CD4-positive, alpha-beta T cell treated with Interleukin-17A for 1 hour (primary cell): ENCODE results near the gene NDUFS1.
A peak's percentile ranks its signal among the peaks of the same experiment; 100 is the strongest.
"Not testable (repeated sequence)": the region's sequence is repeated elsewhere in the genome, so short reads cannot be mapped to it uniquely, and the experiment has no call there.

ENCODE experiments used
- DNase-seq: peaks from one replicate; pipeline ENCODE4 v3.0.0-alpha.2; 2020

The NDUFS1 gene

DNA sequence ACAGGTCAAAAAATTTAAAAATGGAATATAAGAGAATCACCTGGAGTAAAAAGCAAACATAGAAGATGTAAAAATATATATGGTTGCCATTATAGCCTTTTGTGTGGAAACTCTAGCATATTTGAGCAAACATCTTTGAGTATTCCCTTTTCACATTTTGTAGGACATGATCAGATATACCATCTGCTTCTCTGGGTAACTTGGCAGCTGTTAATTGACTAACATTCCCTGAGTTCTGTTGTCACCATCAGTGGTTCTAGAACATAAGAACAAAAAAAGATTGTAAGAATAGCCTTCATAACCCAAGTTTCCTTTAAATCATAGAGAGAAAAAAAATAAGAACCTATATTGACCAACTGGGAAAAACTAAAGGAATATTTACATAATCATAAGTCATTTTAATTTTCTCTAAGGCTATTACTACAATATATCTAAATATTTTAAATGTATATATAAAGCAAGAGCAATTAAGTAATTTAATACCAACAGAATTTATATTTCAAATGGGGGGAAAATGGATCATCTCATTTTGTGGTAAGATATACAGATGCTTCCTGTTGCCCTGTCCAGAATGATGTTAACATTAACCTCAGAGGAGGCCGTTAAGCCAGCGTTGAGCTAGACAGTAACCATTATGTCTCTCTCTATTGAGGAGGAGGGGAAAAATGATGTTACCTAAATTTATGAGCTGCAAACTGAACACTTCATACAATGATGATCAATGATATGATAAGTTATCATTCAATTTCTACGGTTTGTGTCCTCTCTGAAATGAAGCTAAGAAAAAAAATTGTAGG lies 63.5 kb downstream of the NDUFS1 start:
- no peak for DNase-seq

- DNase-seq: no peak
These were observed 66.9 kb downstream of the NDUFS1 start for GRCh38 chr2:206092297-206092696.

- DNase-seq: no peak
These were observed 71.0 kb downstream of the NDUFS1 start for GRCh38 chr2:206088248-206088647.

GRCh38 chr2:206086716-206087350 lies 72.4 kb downstream of the NDUFS1 start:
- DNase-seq: peak; percentile 5

GRCh38 chr2:206085742-206086445 lies 73.3 kb downstream of the NDUFS1 start, which contains the start of gene INO80D:
INO80D (minus strand) TSS chr2:206086174; CDS start chr2:206063016, 23,158 bp downstream.
- peak; percentile 90 for DNase-seq

DNA sequence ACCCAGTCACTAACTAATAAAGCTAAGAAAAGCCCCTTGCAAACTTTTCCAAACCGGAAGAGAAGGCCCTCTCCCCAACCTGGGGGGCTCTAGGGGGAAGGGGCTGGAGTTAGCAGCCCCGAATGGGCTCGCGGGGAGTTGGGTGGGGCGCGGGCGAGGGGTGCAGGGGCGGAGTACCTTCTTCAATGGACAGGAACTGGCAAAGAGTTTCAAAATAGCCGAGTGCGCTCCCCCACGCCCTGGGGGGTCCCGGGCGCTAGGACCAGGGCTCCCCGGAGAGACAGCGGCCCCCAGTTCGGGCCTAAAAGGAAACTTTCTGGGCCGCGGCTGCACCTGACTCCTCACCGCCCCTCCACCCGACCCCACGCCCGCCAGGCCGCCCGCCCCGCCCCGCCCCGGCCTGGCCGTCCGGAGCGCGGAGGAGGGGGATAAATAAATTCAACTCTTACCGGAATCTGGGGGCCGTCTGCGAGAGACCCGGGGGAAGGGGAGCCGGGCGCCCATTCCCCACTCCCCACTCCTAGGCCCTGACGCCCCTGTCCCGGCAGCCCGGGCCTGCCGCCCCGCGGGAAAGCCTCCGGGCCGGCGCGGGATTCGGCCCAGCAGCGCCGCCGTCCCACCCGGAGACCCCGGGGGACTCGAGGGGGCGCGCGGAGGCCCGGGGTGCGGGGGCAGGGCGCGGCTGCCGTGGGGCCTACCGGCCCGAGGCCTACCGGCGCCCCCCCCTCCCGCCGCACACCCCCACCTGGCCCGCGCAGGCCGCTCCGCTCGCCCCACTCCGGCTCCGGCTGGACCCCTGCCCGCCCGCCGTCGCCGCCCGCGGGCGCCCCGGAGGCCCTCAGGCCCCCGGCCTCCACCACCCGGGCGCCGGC lies 74.1 kb downstream of the NDUFS1 start:
- peak; percentile 59 for DNase-seq

- DNase-seq: peak; percentile 40
These were observed 74.8 kb downstream of the NDUFS1 start for GRCh38 chr2:206084439-206084869.

DNA sequence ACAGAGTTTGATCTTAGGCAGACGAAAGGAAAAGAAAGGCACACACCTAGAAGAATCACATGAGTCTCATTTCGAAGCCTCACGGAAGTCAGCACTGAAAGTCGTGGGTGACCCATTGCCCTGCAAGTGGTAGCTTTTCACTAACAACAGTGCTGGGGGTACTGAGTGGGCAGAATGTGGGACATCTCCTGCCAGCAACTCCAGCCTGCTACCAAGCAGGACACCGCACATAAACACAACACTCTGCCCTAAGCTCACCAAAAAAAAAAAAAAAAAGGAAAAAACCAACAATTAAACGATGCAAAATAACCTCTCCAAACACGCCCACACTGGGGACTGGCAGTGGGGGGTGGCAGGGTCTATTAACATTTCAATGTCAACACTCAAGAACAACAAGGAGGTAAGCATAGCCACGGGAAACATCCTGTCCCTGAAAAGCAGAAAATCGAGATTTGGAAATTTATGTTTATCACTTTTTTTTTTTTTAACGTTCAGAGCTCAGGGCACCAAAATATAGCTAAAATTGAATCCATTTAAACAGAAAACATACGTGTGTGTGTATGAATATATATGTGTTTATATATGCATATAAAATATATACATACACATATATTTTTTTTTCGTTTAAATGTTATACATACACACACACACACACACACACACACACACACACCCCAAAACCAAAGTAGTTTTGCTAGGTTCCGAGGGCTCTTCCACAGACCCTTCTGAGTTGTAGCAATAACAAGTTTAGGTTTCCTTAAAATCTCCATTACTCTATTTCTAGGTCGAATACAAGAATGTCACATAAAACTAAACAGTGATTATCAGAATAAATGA lies 75.4 kb downstream of the NDUFS1 start:
- DNase-seq: peak; percentile 39

GRCh38 chr2:206082298-206082843 lies 76.9 kb downstream of the NDUFS1 start:
- DNase-seq: no peak

GRCh38 chr2:206080927-206081326 lies 78.3 kb downstream of the NDUFS1 start:
- DNase-seq: no peak

DNA sequence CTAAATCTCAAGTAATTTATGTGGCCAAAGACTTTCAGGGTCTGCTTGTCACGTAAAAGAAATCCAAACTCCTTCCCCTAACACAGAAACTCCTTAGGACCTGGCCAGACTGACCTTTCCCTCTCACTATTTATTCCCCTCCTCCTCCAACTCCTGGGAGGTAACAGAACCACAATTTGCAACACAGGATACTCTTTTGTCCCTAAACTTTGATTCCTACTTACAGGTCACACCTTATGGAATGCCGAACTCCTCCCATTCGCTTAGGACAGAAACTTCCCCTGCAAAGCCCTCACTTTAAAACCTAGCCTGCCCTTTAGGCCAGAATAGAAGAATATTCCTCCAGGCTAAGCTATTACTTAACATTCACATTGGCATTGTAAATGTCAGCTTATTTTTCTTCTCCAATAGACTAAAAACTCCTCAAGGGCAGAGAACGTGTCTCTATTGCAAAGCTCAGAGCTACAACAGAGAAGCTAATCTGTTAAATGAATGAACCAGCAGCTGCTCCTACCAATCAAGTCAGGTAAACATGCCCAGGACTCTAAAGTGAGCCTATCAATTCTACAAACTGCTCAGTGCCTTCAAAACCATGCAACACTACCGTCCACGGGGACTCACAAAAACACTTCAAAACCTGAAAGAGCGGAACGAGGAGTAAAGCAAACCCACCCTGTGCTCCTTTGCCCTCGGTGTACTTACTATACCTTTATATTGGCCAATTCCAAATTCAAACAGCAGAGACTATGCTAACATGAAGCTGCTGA lies 79.4 kb downstream of the NDUFS1 start:
- no peak for DNase-seq

- not testable (repeated sequence) for DNase-seq
These were observed 81.4 kb downstream of the NDUFS1 start for GRCh38 chr2:206077879-206078278.

- DNase-seq: no peak
These were observed 84.1 kb downstream of the NDUFS1 start for GRCh38 chr2:206075113-206075512.

GRCh38 chr2:206071807-206072206 lies 87.4 kb downstream of the NDUFS1 start:
- no peak for DNase-seq

- no peak for DNase-seq
These were observed 89.8 kb downstream of the NDUFS1 start for GRCh38 chr2:206069417-206069816.

GRCh38 chr2:206068207-206068606 lies 91.0 kb downstream of the NDUFS1 start:
- no peak for DNase-seq
